GM12873 (cell line): ENCODE data around the gene P4HA3.

ENCODE experiments used
- CTCF ChIP-seq: IDR thresholded peaks from 2 replicates; pipeline ENCODE4 v1.5.1; 2012; ENCODE audit warnings: low read depth, mild to moderate bottlenecking, moderate library complexity, low read length, control low read depth; ENCODE audit not compliant: insufficient read depth; ENCODE audit errors: missing control alignments

P4HA3 gene

GRCh38 chr11:74311352-74311926 lies at the start of gene P4HA3:
TSS of gene P4HA3 (minus strand) at chr11:74311640. CDS start at chr11:74311611, 29 bp downstream.
- peak; percentile 1 for TF ChIP-seq CTCF

GRCh38 chr11:74357449-74357848 lies 46.0 kb upstream of the P4HA3 start:
- no peak for TF ChIP-seq CTCF

GRCh38 chr11:74355626-74356025 lies 44.2 kb upstream of the P4HA3 start:
- TF ChIP-seq CTCF: no peak

- no peak for TF ChIP-seq CTCF
Observed at GRCh38 chr11:74354036-74354435, 42.6 kb upstream of the P4HA3 start.

- no peak for TF ChIP-seq CTCF
Observed at GRCh38 chr11:74347381-74347780, 35.9 kb upstream of the P4HA3 start.

GRCh38 chr11:74345420-74345819 lies 34.0 kb upstream of the P4HA3 start:
- TF ChIP-seq CTCF: no peak

- TF ChIP-seq CTCF: no peak
Observed at GRCh38 chr11:74341921-74342320, 30.5 kb upstream of the P4HA3 start.

GRCh38 chr11:74339619-74340018 lies 28.2 kb upstream of the P4HA3 start:
- no peak for TF ChIP-seq CTCF
